ENCODE data around the gene LRCH4. TPM values are rescaled to one million over a fixed set of nuclear protein-coding genes. Genes with fewer than 3 reads are reported as not detected.
"Not testable (repeated sequence)": the region's sequence is repeated elsewhere in the genome, so short reads cannot be mapped to it uniquely, and the experiment has no call there.

Gene LRCH4
- total and polyA plus RNA-seq, 9 donors = 8.9 to 35.5 (median 25.2) TPM

GRCh38 chr7:100556541-100556940, 29.4 kb downstream of the LRCH4 start:
- peaks cover 37% of the 10 kb centered on the region for H3K36me3 ChIP-seq (ENCODE audit: control insufficient read depth, insufficient read depth, low read length)
- 90% methylated on average over 2 of the region's 4 CpGs for WGBS (ENCODE audit: insufficient coverage)

DNA sequence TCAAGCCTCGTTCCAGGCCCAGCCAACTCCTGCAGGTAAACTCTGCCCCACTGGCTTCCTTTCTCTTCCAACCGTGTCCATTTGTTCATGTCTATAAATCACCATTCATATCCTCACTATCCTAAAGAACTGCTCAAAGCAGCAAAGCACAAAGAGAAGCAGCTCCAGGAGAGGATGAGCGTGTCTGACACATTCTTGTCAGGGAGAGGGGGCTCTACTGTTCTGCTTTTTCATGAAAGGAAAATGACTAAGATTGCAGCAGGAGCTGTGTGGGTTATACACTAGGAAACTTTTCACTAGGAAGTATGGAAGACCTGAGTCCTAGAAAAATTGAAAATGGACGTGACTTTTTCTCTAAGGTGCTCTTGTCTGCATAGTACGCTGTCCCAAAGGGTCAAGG, 30.2 kb downstream of the LRCH4 start:
- H3K27me3 ChIP-seq (ENCODE audit: control insufficient read depth, insufficient read depth, low read length) = no peaks in the 10 kb centered on the region
- no peak overlapping the region for H3K4me3 ChIP-seq (ENCODE audit: low read length)
- 85% methylated on average over 2 of the region's 5 CpGs for WGBS (ENCODE audit: insufficient coverage)
- H3K27ac ChIP-seq (ENCODE audit: low read length) = no peak overlapping the region
- no peak for DNase-seq
- no peaks in the 10 kb centered on the region for H3K4me1 ChIP-seq (ENCODE audit: control insufficient read depth, insufficient read depth, low read length)
- no peaks in the 10 kb centered on the region for H3K9me3 ChIP-seq (replicated peaks; ENCODE audit: control insufficient read depth, low read depth, low read length)
- peaks cover 34% of the 10 kb centered on the region for H3K36me3 ChIP-seq (ENCODE audit: control insufficient read depth, insufficient read depth, low read length)

More at GRCh38 chr7:100556541-100556940, 29.4 kb downstream of the LRCH4 start:
- Histone ChIP-seq H3K27ac (ENCODE audit: low read length) (no peak overlapping the region), H3K9me3 (replicated peaks; ENCODE audit: control insufficient read depth, low read depth, low read length) (no peaks in the 10 kb centered on the region), H3K4me3 (ENCODE audit: low read length) (no peak overlapping the region), H3K27me3 (ENCODE audit: control insufficient read depth, insufficient read depth, low read length) (no peaks in the 10 kb centered on the region), H3K4me1 (ENCODE audit: control insufficient read depth, insufficient read depth, low read length) (no peaks in the 10 kb centered on the region)
- DNase-seq = no peak

DNA sequence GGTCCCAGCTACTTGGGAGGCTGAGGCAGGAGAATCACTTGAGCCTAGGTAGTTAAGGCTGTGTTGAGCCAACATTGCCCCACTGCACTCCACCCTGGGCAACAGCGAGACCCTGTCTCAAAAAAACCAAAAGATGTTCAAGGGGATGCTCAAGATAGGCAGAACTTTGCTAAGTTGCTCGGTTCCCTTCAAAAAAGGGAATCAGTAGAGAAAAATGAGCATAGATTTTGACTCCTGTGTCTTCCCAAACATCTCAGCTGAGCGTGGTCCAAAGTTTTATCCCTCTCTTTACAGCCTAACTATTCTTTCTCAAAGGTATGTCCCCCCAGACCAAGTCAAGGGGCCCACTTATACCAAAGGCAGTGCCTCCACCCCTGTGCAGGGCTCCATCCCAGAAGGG, 32.9 kb downstream of the LRCH4 start:
- WGBS (ENCODE audit: insufficient coverage) = 92% methylated on average over 2 of the region's 3 CpGs
- Histone ChIP-seq H3K27me3 (ENCODE audit: control insufficient read depth, insufficient read depth, low read length) (no peaks in the 10 kb centered on the region), H3K9me3 (replicated peaks; ENCODE audit: control insufficient read depth, low read depth, low read length) (no peaks in the 10 kb centered on the region), H3K4me1 (ENCODE audit: control insufficient read depth, insufficient read depth, low read length) (no peaks in the 10 kb centered on the region), H3K36me3 (ENCODE audit: control insufficient read depth, insufficient read depth, low read length) (peaks cover 34% of the 10 kb centered on the region), H3K27ac (ENCODE audit: low read length) (no peak overlapping the region), H3K4me3 (ENCODE audit: low read length) (no peak overlapping the region)
- no peak for DNase-seq

DNA sequence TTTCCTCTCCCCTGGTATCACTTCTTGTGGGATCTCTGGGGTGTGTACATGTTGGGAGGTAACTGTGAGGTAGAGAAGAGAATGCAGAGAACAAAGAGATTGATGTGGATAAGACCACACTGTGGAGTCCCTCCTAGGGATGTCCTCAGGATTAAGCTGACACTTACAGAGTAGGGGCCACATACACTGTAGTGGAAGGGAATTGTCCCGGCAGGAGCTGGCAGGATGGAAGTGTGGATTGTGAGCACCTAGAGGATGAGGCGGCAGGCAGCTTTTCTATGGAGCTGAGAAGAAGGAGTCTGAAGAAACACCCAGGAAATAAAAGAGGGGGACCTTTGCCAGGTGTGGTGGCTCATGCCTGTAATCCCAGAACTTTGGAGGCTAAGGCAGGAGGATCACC, 33.4 kb downstream of the LRCH4 start:
- Histone ChIP-seq H3K27me3 (ENCODE audit: control insufficient read depth, insufficient read depth, low read length) (no peaks in the 10 kb centered on the region), H3K4me1 (ENCODE audit: control insufficient read depth, insufficient read depth, low read length) (peaks cover 4% of the 10 kb centered on the region), H3K36me3 (ENCODE audit: control insufficient read depth, insufficient read depth, low read length) (peaks cover 34% of the 10 kb centered on the region), H3K9me3 (replicated peaks; ENCODE audit: control insufficient read depth, low read depth, low read length) (no peaks in the 10 kb centered on the region), H3K27ac (ENCODE audit: low read length) (no peak overlapping the region), H3K4me3 (ENCODE audit: low read length) (no peak overlapping the region)
- DNase-seq = no peak
- WGBS (ENCODE audit: insufficient coverage) = 90% methylated on average over 2 of the region's 2 CpGs

GRCh38 chr7:100548446-100548845, 37.5 kb downstream of the LRCH4 start:
- not testable (repeated sequence) for H3K27me3 ChIP-seq (ENCODE audit: control insufficient read depth, insufficient read depth, low read length); H3K27ac ChIP-seq (ENCODE audit: low read length); H3K4me3 ChIP-seq (ENCODE audit: low read length); H3K36me3 ChIP-seq (ENCODE audit: control insufficient read depth, insufficient read depth, low read length); DNase-seq; H3K9me3 ChIP-seq (replicated peaks; ENCODE audit: control insufficient read depth, low read depth, low read length)
- 70% methylated on average over 3 of the region's 5 CpGs for WGBS (ENCODE audit: insufficient coverage)
- H3K4me1 ChIP-seq (ENCODE audit: control insufficient read depth, insufficient read depth, low read length) = peaks cover 21% of the 10 kb centered on the region

DNA sequence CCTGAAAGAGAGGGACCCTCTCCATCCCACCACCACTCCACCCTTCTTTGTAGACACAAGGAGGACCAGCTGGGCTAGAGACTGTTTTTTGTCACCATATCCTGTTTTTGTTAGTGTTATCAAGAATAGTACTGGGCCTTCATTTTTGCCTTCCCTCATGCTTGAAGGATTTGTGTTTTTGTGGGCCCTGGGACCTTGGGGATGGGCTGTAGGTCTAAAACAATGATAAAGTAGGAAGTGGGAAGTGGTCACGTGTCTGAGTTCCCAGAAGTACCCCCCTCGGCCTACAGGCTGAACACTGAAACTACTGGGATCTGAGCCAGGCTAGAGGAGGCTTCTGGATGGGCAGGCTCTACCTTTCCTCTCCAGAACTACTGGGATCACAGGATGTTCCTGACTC, 38.1 kb downstream of the LRCH4 start:
- Histone ChIP-seq H3K27ac (ENCODE audit: low read length) (peak overlapping the region; percentile 88), H3K9me3 (replicated peaks; ENCODE audit: control insufficient read depth, low read depth, low read length) (no peaks in the 10 kb centered on the region), H3K27me3 (ENCODE audit: control insufficient read depth, insufficient read depth, low read length) (no peaks in the 10 kb centered on the region), H3K4me1 (ENCODE audit: control insufficient read depth, insufficient read depth, low read length) (peaks cover 21% of the 10 kb centered on the region), H3K4me3 (ENCODE audit: low read length) (no peak overlapping the region), H3K36me3 (ENCODE audit: control insufficient read depth, insufficient read depth, low read length) (peaks cover 8% of the 10 kb centered on the region)
- no CpG with 5 or more reads among the region's 2 CpGs for WGBS (ENCODE audit: insufficient coverage)
- DNase-seq = peak; percentile 61

DNA sequence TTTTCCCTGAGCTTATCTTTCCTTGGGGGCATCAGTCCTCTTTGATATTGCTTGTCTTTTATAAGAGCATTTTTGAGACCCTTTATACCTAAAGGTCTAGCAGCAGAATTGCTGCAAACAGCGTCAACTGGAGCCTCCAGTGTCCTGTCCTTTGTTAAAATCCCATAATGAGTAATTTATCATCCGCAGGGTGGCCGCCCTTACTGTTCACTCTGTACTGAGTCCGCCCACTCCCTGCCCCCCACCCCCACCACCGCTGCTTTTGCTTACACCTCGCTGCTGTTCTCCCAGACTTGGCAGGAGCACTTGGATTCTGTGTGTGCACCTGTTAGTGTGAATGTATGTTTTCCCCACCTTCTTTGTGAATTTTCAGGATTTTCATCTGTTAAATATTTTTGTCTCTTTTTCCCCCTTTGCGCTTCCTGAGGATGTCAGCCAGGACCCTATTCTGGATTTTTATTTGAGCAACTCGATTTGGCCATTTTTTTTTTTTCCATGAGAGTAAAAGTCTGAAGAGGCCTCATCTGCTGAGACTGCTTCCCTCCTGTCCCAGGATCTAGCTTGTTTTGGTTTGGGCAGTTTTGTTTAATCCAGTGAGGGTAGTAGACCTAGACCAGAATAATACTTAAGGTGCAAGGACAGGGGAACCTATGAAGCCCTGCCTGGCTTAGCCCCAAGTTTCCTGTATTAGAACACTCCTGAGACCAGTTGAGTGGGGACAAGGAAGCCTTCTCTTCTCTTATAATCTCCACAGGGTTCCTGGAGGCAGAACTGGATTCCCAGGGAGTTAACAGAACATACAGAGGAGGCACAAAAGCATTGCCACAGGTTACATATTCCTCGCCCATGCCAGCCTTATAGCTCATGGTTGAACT, 38.8 kb downstream of the LRCH4 start:
- WGBS (ENCODE audit: insufficient coverage) = 63% methylated on average over 3 of the region's 9 CpGs
- Histone ChIP-seq H3K4me1 (ENCODE audit: control insufficient read depth, insufficient read depth, low read length) (peaks cover 21% of the 10 kb centered on the region), H3K4me3 (ENCODE audit: low read length) (no peak overlapping the region), H3K27ac (ENCODE audit: low read length) (peak overlapping the region; percentile 88), H3K36me3 (ENCODE audit: control insufficient read depth, insufficient read depth, low read length) (peaks cover 4% of the 10 kb centered on the region), H3K27me3 (ENCODE audit: control insufficient read depth, insufficient read depth, low read length) (no peaks in the 10 kb centered on the region), H3K9me3 (replicated peaks; ENCODE audit: control insufficient read depth, low read depth, low read length) (no peaks in the 10 kb centered on the region)
- no peak for DNase-seq

- Histone ChIP-seq H3K4me1 (ENCODE audit: control insufficient read depth, insufficient read depth, low read length) (peaks cover 21% of the 10 kb centered on the region), H3K27me3 (ENCODE audit: control insufficient read depth, insufficient read depth, low read length) (no peaks in the 10 kb centered on the region), H3K36me3 (ENCODE audit: control insufficient read depth, insufficient read depth, low read length) (peaks cover 4% of the 10 kb centered on the region), H3K4me3 (ENCODE audit: low read length) (no peak overlapping the region), H3K9me3 (replicated peaks; ENCODE audit: control insufficient read depth, low read depth, low read length) (no peaks in the 10 kb centered on the region), H3K27ac (ENCODE audit: low read length) (peak overlapping the region; percentile 88)
- DNase-seq = no peak
- 23% methylated on average over 6 of the region's 10 CpGs for WGBS (ENCODE audit: insufficient coverage)
Measured at GRCh38 chr7:100546129-100546925, 39.6 kb downstream of the LRCH4 start.

DNA sequence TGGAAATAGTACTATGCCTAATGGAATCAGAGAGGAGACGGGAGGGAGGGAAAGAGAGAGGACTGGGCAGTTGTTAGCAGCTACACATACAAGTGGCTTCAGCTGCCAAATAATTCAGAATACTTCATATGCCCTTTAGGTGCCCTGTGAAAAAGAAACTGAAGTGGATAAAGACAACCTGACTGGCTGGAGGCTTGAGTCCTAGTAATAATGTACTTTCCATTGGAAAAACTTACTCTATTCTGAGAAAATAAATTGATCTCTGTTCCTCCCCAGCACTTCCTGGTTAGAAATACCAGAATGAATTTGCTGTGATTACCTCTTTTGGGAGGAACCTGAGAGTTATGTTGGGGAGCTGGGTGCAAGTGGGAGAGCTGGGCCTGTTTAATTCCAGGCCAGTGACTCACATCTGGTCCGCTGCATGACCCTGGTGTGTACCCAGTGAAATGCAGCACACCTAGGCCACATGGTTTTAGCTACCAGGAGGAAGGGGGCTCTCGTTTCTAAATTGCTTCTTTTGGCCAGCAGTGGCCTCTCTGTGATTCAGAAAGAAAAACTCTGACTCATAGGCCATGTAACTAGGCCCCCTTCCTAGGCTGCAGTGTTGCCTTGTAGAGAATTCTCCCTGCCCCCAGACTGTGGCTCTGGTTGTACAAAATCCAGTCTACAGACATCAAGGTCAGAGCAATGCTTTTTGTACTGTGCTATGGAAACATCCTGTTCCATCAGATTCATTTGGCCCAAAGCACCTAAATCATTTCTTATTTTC, 40.4 kb downstream of the LRCH4 start:
- WGBS (ENCODE audit: insufficient coverage) = 30% methylated on average over 2 of the region's 3 CpGs
- Histone ChIP-seq H3K4me3 (ENCODE audit: low read length) (no peak overlapping the region), H3K4me1 (ENCODE audit: control insufficient read depth, insufficient read depth, low read length) (peaks cover 21% of the 10 kb centered on the region), H3K27me3 (ENCODE audit: control insufficient read depth, insufficient read depth, low read length) (no peaks in the 10 kb centered on the region), H3K36me3 (ENCODE audit: control insufficient read depth, insufficient read depth, low read length) (peaks cover 4% of the 10 kb centered on the region), H3K27ac (ENCODE audit: low read length) (peak overlapping the region; percentile 88), H3K9me3 (replicated peaks; ENCODE audit: control insufficient read depth, low read depth, low read length) (no peaks in the 10 kb centered on the region)
- DNase-seq = peak; percentile 70

DNA sequence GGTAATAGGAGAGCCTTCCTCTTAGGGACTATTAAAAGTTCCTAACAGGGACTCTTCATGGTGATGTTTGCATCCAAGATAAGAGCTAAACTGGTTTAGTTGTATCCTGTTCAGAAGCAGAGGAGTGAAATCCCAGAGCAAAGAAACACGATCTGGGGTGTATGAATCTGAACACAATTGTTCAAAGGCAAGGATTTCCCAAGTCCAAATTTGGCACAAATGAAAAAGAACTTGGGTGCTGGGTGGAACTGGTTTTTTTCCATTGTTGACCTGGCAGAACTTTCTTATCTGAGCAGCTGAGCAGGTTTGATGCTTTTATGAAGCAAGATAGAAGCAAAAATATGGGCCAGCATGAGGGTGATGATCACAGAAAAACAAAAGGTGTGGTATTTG, 41.0 kb downstream of the LRCH4 start:
- H3K36me3 ChIP-seq (ENCODE audit: control insufficient read depth, insufficient read depth, low read length) = peaks cover 2% of the 10 kb centered on the region
- H3K27ac ChIP-seq (ENCODE audit: low read length) = peak overlapping the region; percentile 88
- H3K9me3 ChIP-seq (replicated peaks; ENCODE audit: control insufficient read depth, low read depth, low read length) = no peaks in the 10 kb centered on the region
- peaks cover 24% of the 10 kb centered on the region for H3K4me1 ChIP-seq (ENCODE audit: control insufficient read depth, insufficient read depth, low read length)
- 0% methylated on average over 1 of the region's 1 CpG for WGBS (ENCODE audit: insufficient coverage)
- no peaks in the 10 kb centered on the region for H3K27me3 ChIP-seq (ENCODE audit: control insufficient read depth, insufficient read depth, low read length)
- DNase-seq = no peak
- no peak overlapping the region for H3K4me3 ChIP-seq (ENCODE audit: low read length)
